NCI-H187 treated with DMSO at 0.1 percent for 48 hours (cell line): ENCODE results near the gene CORO2A.
"Not testable (repeated sequence)": the region's sequence is repeated elsewhere in the genome, so short reads cannot be mapped to it uniquely, and the experiment has no call there.

Experiments used
- DNase-seq: peaks from one replicate; lab custom pipeline; 2025; lab: John Stamatoyannopoulos, UW

Gene CORO2A

DNA sequence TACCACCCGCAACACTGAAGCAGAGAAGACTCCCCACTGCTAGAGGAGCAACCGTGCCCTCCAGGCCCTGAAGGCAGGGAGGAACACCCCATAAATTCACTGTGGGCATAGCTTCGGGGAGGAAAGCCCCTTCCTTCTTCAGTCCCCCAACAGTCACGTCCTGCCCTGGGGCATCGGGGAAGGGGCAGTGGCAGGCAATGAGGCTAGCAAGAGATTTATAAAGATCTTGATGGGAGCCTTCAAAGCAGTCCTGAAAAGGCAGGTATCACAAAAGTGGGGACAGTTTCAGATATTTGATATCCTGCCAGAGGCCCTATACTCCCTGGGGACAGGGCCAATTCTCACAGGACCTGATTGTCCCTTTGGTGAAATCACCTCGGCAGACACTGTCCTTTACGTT, 56.5 kb downstream of the CORO2A start:
- DNase-seq = no peak

DNA sequence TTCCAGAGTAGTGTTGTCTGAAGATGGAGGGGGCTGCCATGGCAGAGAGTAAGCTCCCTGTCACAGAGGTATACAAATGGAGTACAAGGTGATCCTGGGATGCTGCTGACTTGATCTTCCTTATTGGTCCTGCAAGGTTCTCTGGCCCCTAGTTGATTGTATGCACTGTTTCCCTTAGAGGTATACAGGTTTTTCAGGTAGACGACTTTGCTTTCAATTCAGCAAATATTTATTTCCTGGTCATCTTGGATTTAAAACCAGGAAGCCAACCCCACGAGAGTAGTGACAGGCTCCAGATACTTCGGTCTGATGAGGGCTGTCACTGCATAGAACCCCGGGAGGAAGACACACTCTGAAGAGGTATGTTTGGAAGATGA, 56.9 kb downstream of the CORO2A start:
- no peak for DNase-seq

DNA sequence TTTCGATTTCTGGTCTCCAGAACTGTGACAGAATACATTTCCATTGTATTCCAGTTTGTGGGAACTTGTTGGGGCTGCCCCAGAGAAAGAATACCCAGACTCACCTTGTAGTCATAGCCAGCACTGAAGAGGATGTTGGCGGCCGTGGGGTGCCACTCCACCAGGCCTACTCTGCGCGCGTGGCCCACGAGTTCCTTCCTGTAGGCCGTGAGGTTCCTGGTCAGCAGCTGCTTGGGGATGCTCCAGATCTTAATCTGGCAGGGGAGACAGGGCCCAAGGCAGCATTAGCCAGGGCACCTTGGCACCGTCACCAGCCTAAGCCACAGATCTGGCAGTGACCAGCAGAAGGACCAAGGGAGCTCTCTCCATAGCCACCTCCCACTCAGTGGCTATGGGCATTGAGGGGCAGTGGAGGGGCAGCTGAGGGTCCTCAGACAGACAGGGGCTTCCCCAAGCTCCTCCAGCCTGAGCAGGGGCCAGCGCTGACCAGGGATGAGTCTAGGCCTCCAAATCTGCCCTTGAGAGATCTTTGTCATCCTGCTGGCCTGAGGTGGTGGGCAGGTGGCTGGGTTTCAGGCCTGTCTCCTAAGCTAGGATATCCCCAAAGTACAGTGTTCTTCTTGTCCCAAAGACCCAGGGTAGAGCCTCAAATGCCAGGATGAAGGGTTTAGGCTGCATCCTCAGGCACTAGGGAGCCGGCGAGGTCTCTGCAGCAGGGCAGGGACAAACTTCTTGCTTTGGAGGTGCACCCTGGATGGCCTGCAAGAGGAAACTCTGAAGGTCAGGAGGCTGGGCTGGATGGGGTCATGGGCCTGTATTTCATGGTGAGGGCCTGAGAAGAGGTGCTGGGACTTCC, 57.5 kb downstream of the CORO2A start:
- no peak for DNase-seq

DNA sequence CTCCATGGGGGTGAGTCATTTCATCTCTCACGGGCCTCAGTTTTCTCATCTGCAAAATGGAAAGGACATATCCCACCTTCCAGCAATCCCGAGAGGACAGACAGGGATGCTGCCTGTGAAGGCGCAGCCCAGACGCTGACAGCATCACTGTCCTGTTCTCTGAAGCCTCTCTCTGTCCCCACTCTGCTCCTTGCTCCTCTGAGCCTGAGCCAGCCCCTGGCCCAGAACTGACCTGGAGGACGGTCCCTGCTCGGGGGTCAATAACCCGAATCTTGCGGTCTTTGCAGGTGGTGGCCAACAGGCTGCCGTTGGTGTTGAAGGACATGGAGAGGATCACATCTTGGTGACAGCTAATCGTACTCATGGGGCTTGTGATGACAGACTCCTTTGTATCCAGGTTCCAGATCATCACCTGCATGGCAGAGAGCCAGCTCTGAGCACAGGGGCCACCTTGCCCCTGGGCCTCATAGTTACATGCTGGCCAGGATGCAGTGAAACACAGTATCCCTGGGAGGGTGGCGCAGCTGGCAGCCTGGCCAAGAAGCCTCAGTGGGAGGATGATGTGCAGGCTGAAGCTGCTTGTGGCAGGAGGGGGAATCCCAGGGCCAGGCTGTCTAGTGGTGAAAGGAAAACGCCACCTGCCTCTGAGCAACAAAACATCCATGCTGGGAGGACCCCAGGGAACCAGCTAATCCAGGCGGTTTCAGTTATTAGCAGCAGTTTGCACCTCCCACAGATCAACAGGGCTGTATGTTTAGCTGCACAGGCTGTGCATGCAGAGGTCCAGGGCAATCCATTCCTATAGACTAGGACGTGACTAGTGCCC, 59.4 kb downstream of the CORO2A start:
- DNase-seq = peak; percentile 35

DNA sequence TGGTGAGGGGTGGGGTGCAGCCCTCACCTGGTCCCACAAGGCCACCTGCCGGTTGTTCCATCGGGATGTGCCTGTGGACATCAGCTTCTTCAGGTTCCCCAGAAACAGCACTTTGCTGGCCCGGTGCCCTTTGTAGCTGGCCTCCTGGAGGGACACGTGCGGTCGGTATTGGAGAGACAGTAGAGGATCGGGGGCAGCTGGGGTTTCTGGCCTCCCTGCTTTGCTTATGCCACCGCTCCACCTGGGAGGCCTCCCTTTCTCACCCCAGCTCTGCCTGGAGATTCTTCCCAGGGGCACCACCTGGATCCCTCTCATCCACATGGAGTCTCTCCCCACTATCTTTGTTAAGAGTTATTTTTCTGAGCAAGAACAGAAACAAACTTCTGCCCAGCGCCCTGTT, 60.3 kb downstream of the CORO2A start:
- DNase-seq = no peak

DNA sequence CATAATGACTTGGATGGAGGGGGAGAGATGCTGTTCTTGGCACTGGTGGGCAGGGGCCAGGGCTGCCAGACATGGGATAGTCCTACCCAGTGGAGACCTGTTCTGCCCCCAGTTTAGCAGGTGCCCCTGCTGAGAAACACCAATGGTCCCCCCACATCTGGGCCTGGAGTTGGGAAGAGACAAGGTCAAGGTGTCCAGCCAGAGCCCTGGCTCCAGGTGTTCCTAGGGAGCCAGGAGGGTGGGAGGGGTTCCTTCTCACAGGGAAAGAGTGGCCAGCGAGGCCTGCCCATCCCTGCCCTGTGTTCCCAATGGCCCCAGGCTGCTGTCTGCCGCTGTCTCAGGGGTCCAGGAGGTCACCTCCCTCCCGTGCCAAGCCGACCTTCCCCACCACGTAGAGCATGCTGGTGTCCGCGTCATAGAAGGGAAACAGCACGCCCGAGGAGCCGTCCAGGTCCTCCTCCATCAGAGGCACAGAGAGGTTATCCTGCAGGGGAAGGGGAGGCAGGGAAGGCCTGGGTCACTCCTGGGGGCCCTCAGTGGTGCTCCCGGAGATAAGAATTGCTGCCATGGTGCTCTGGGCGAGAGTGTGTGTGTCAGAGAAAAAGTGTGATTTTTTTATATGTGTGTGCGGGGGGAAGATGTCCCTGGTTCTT, 61.7 kb downstream of the CORO2A start:
- DNase-seq = no peak

DNA sequence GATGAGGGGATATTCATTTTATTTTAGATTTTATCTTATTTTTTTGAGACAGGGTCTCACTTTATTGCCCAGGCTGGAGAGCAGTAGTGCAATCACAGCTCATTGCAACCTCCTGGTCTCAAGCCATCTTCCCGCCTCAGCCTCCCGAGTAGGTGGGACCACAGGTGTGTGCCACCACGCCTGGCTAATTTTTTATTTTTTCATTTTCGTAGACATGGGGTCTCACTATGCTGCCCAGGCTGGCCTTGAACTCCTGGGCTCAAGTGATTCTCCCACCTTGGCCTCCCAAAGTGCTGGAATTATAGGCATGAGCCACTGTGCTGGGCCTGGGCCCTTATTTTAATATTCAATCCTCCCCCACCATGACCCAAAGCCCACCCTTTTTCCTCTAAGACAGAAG, 62.4 kb downstream of the CORO2A start:
- not testable (repeated sequence) for DNase-seq

DNA sequence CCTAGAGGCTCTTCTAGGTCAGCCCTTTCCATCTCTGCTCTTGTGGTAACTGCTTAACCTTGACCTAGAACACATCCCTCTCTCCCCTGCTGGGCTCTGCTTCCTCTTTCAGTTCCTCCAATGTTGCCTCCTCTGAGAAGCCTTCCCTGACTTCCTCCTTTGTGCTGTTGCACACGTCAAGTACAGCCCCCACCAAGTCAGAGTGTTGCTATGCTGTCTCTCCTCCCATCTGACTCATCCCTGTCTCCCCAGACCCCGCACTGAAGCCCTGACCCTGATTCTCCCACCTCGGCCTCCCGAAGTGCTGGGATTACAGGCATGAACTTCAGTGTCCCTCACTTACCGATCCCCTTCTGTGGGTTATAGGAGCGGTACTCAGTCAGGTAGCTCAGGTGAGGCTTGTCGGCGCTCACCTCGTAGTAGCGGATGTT, 63.0 kb downstream of the CORO2A start:
- no peak for DNase-seq

DNA sequence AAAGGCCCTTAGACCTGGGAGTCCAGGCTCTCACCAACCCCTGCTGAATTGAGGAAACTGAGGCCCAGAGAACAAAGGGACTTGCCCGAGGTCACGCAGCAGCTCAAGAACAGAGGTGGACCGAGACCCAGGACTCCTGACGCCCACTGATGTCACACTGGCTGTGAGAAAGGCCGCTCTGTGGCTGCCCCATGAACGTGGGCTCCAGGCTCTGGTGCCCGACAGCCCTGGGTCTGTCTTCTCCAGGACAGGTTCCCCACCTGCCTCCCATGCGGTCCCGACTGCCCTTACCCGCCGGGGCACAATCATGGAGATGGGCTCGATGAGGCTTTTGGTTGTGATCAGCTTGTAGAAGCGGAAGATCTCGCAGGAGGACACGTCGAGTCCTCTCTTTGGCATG, 64.1 kb downstream of the CORO2A start:
- no peak for DNase-seq

DNA sequence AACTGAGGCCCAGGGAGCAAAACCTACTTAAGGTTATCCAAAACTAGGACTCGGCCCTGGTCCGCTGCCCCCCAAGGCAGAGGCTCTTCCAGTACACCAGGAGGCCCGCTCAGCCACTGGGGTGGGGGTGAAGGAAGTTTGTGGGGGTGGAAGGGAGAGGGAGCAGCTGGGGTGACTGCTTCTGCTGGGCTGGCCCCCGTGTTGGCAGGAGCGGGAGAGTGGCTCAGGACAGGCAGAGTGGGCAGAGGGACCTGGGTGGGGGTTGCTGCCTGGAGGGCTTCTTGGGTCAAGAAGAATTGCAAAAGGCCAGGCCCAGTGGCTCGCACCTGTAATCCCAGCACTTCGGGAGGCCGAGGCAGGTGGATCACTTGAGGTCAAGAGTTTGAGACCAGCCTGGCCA, 65.2 kb downstream of the CORO2A start:
- DNase-seq = no peak

DNA sequence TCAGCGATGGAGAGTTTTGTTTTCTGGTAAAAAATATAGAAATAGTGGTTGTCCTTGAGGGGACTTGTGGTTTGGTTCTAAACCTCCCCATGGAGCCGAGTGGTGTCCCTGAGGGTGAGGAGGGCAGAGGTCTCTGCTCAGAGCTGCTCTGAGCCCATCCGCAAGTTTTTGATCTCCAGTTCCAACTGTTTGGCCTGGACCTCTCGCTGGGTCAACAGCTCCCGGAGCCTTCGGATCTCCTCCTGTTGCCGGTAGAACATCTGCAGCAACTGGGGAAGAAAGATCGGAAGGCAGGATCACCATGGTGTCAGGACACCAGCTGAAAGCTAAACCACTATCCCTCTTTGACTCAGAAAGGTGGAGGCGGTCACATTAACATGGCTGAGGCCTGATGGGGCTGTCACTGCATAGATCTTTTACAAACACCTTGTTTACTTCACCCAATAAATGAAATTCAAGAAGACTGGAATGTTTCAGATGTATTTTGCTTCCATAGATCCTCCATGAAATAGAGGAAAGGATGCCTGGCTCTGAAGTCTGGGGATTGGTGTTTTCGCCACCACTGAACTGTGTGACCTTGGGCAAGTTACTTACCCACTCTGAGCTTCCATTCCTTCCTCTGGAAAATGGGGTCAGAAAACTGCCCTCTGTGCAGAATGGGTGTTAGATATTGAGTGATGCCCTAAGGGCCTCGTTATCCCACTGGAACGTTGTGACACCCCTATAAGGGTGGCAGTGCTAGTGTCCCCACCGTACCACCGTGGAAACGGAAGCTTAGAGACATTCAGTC, 67.6 kb downstream of the CORO2A start:
- DNase-seq = no peak

DNA sequence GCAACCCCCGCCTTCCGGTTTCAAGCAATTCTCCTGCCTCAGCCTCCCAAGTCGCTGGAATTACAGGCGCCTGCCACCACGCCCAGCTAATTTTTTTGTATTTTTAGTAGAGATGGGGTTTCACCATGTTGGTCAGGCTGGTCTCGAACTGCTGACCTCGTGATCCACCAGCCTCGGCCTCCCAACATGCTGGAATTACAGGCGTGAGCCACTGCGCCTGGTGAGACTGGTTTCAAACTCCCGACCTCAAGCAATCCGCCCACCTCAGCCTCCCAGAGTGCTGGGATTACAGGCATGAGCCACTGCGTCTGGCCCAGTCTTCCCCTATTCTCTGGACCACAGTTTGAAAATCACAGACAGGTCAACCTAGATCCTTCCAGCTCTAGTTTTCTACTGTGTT, 68.3 kb downstream of the CORO2A start:
- DNase-seq = not testable (repeated sequence)

DNA sequence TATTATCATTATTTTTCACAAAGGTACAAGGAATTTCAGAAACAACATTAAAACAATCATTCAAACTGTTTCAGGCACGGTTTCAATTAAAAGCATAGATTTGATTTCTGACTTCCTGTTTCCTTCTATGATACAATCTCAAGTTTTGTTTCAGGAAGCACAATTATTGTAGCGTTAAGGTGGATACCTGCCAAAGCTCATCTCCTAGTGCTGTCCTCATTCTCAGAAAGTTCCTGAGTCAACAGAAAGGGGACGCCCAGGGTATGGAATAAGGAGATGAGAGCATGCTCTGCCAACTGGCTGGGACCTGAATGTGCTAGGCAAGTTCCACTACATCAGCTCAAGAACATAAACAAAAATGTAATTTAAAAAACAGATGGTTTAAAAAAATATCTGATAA, 71.4 kb downstream of the CORO2A start:
- no peak for DNase-seq

DNA sequence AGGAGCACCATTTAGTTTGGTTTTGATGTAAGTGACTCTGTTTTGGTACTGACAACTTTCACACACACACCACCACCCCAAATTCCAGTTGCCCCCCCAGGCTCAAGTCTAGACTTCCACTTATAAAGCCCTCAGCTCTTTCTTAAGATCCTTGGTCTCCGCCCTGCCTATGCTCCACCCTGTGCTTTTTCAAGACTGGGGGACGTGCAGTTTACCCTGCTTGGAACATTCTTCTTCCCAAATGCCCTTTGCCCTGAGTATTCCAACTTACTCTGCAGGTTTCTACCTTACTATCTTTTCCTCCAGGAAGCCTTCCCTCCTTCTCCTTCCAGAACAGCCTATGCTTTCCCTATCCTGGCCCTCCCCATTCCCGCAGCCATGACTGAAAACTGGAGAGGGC, 72.0 kb downstream of the CORO2A start:
- no peak for DNase-seq

DNA sequence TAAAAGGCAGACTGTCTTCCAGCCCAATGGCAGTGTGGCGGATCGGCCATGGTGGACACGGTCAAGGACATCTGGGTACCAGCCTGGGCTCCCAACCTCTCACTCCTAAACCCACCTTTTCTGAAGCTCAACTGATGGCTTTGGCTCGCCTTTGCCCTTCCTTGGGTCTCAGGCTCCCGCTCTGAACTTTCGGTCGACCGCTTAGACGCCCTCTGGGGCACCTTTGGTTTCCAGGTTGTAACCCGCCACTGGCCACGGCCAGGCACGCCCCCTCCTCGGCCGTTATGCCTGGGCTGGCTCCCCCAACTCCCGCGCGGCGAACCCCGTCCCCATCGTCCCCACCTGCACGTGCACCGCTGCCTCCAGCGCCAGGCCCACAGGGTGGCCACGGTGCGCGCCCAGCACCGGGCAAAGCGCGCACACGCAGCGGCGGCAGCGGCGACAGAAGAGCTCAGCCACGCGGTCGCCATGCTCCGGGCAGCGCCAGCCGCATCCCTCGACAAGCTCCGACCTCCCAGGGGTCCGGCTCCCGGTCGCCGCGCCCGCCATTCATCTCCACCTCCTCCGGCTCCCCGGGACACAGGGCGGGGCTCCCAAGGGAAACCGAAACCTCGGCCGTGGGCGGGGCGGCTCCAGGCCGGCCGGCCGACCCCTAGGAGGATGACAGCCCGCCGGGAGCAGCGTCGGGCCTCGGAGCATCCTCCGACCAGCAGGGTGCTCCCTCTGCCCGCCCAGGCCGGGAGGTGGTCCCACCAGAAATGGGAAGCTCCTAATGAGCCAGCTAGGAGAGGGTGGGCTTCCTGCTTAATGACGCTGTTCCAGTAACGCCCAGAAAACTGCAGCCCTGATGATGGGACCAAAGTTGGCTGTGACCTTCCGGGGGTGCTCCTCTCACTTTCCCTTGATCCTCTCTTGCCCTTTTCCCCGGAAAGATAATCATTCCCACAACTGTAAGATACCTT, 73.5 kb downstream of the CORO2A start, which contains the start of gene TRIM14:
TSS of gene TRIM14 (minus strand) at position 583 of the 962 bp plus-strand sequence. CDS start at position 549, 34 bp downstream.
- DNase-seq = no peak

DNA sequence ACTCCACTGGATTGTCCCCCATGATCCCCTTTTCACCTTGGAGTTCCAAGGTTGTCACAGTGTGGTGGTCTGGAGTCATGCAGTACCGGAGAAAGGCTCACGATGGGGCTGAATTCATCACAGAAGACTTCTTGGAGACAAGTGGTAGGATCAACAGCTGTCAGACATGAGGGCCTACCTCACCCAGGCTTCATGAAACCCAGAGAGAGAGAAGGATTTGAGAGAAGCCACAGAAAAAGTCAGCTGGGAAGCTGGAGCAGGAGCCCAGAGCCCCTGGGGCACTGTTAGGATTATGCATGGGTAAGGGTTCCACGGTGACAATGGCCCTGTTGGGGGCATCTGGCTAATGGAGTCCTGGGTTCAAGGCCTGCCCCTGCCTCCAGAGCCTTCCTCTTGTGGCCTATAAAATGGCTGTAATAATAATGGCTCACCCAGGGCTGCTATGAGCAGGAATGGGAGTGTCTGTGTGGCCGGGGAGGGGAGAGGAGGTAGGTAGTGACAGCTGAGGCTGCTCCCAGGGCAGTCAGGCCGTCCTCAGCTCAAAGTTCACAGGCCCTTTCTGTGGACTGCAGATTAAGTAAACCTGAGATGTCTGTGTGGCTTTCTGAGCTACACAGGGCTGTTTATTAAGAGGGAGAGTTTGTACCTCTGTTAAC, 74.3 kb downstream of the CORO2A start:
- no peak for DNase-seq

DNA sequence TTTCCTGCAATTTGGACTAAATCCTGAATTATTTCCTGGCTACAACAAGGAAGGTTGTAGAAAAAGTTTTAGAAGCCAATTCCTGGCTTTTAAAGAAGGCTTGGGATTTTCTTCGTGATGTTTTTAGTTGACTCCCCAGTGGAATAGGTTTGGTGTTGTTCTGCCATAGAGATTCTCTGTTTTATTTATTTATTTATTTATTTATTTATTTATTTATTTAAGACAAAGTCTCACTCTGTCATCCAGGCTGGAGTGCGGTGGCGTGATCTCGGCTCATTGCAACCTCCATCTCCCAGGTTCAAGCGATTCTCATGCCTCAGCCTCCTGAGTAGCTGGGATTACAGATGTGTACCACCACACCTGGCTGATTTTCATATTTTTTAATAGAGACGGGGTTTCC, 75.3 kb downstream of the CORO2A start:
- not testable (repeated sequence) for DNase-seq

DNA sequence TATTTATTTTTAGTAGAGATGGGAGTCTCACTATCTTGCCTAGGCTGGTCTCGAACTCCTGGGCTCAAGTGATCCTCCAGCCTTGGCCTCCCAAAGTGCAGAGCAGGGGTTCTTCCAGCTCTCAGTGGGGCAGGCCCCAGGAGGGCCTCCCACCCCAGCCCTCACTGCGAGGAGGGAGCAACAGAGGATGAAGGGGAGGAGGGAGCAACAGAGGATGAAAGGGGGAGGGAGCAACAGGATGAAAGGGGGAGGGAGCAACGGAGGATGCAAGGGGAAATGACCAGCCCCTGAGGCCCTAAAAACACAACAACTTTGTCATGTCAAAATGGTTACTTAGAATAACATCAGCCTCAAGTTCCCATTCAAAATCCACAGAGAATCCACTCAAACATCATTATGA, 83.4 kb downstream of the CORO2A start:
- DNase-seq = no peak

DNA sequence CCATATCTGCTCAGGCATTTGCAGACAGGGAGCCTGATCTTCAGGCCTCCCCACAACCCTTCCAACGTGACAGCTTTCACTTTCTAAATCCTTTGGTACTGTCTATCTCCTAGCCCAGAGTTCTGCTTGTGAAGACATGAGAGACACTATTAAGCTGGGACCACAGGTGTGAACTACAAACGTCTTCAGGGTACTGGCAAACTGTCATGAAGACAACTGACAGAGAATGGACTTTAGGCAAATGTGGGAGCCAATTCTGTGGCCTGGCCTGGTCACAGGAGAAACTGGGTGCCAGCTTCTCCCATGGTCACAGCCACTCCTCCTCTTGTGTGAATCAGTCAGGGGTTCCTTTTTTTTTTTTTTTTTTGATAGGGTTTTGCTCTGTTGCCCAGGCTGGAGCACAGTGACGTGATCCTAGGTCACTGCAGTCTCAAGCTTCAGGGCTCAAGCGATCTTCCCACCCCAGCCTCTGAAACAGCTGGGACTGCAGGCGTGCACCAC, 83.9 kb downstream of the CORO2A start:
- no peak for DNase-seq

DNA sequence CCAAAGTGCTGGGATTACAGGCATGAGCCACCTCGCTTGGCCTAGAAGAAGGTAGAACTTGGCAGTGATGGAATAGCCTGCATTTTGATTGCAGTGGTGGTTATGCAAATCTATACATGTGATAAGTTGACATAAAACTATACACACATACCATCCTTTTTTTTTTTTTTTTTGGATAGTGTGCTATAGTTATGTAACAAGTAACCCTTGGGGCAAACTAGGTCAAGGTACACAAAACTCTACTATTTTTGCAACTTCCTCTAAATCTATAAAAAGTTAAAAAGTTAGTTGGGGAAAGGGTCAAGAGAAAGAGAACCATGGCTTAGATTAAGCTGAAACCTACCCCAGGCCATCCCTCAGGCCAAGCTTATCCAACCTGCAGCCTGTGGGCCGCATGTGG, 84.5 kb downstream of the CORO2A start:
- DNase-seq = no peak
